ENCODE results near the gene PBXIP1. TPM values are rescaled to one million over a fixed set of nuclear protein-coding genes. Genes with fewer than 3 reads are reported as not detected.
A peak's percentile ranks its signal among the peaks of the same experiment; 100 is the strongest.

Gene PBXIP1, protein sequence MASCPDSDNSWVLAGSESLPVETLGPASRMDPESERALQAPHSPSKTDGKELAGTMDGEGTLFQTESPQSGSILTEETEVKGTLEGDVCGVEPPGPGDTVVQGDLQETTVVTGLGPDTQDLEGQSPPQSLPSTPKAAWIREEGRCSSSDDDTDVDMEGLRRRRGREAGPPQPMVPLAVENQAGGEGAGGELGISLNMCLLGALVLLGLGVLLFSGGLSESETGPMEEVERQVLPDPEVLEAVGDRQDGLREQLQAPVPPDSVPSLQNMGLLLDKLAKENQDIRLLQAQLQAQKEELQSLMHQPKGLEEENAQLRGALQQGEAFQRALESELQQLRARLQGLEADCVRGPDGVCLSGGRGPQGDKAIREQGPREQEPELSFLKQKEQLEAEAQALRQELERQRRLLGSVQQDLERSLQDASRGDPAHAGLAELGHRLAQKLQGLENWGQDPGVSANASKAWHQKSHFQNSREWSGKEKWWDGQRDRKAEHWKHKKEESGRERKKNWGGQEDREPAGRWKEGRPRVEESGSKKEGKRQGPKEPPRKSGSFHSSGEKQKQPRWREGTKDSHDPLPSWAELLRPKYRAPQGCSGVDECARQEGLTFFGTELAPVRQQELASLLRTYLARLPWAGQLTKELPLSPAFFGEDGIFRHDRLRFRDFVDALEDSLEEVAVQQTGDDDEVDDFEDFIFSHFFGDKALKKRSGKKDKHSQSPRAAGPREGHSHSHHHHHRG
- total RNA-seq: 100 to 1,000 TPM in 1 of 2 donors, 10 to 100 TPM in 1; 61.9 to 118 TPM

GRCh38 chr1:154955718-154956543, at the start of gene PBXIP1:
Gene PBXIP1 (minus strand): TSS chr1:154956099. CDS start chr1:154953721, 2,378 bp downstream.
- Mint-ChIP-seq H3K27me3 (no peaks in the 10 kb centered on the region), H3K36me3 (ENCODE audit: low read depth) (peaks cover 88% of the 10 kb centered on the region), H3K4me3 (peak within 1 kb of the TSS; percentile 99), H3K4me1 (peaks cover 42% of the 10 kb centered on the region), H3K9me3 (no peaks in the 10 kb centered on the region), H3K27ac (peak within 1 kb of the TSS; percentile 100)
- ATAC-seq (replicated peaks): peak; percentile 55

DNA sequence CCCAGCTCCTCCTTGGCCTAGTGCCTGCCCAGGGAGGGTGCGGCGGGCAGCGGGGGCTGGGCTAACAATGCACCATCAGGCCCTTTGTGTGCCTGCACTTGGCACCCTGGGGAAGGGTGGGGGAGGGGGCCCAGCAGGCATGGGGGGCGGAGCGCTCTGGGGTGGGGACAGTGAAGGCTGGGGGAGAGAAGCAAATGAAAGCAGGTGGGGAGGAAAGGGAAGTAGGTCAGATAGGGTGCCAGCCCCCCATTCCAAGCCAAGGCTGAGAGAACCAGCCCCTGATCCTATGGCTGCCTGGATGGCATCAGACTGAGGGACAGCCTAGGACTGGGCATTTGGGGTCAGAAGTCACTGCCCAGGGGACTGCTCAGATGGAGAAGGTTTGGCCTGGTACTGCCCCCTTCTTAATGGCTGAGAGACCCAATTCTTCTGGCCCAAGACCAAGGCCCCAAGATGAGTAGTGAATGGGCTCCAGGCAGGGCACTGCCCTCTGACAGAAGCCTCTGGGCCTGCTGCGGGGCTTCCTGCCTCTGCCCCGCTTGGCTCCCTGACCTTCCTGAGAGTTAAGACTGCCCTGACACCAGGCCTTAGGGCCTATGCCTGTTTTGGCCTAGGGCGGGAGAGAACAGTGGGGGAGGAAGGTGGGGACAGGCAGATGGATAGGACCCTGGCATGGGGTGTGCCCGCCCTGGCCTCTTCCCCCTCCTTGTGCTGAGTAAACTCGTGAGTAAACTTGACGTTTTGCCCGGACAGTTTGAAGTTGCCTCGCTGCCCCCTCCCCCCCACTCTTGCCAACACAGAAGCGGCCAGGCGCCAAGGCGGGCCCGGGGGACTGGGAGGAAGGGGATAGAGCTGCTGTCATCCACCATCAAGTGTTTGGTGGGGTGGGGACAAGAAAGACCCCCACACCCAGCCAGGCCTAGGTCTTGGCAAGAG, 49.4 kb upstream of the PBXIP1 start:
- H3K27me3 Mint-ChIP-seq: no peaks in the 10 kb centered on the region
- peaks cover 65% of the 10 kb centered on the region for H3K36me3 Mint-ChIP-seq (ENCODE audit: low read depth)
- no peak for ATAC-seq (replicated peaks)
- peak overlapping the region; percentile 91 for H3K4me3 Mint-ChIP-seq
- H3K9me3 Mint-ChIP-seq: no peaks in the 10 kb centered on the region
- H3K27ac Mint-ChIP-seq: peak overlapping the region; percentile 95
- peaks cover 17% of the 10 kb centered on the region for H3K4me1 Mint-ChIP-seq

DNA sequence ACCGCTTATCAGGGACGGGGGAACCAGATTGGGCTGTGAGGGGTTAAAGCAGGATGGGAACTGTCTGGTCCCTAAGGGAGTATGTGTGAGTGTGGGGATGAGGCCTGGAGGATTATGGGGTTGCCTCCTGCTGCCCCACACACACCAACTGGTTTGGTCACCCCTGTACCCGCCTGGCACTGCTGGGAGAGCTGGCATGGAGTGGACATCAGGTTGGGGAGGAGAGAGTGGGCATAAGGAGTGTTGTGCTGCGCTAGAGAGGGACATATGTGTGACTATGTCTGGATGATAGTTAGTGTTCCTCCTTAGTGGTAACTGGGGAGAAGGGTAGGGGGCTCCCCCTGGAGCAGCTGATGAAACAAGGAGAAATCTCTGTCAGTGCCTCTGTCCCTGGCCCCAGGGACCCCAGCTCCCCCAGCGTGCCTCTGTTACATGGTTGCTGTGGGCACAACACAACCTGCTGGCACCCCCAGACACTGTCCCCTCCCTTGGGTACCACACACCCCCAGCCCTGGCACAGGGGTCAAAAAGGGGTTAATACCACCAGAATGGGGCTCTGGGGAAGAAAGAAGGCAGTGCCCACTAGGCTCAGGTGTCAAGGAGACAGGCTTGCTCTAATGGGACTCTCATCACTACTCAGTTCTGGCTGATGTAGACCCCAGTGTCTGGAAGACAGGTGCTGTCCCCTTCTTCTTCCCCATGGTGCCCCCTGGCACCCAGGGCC, 48.6 kb upstream of the PBXIP1 start:
- peak overlapping the region; percentile 95 for H3K27ac Mint-ChIP-seq
- no peak for ATAC-seq (replicated peaks)
- peaks cover 56% of the 10 kb centered on the region for H3K36me3 Mint-ChIP-seq (ENCODE audit: low read depth)
- H3K4me1 Mint-ChIP-seq: peaks cover 24% of the 10 kb centered on the region
- H3K4me3 Mint-ChIP-seq: peak overlapping the region; percentile 91
- H3K27me3 Mint-ChIP-seq: no peaks in the 10 kb centered on the region
- no peaks in the 10 kb centered on the region for H3K9me3 Mint-ChIP-seq

- Mint-ChIP-seq H3K27me3 (no peaks in the 10 kb centered on the region), H3K4me1 (peaks cover 24% of the 10 kb centered on the region), H3K36me3 (ENCODE audit: low read depth) (peaks cover 50% of the 10 kb centered on the region), H3K4me3 (peak overlapping the region; percentile 91), H3K9me3 (no peaks in the 10 kb centered on the region), H3K27ac (peak overlapping the region; percentile 95)
- ATAC-seq (replicated peaks): no peak
Measured at GRCh38 chr1:155003766-155004351, 48.0 kb upstream of the PBXIP1 start.

GRCh38 chr1:155003227-155003765, 47.4 kb upstream of the PBXIP1 start:
- ATAC-seq (replicated peaks): no peak

GRCh38 chr1:155002464-155003226, 46.7 kb upstream of the PBXIP1 start, which contains the start of gene ZBTB7B:
Gene ZBTB7B (plus strand): TSS chr1:155002802. CDS start chr1:155014661, 11,859 bp downstream.
- Mint-ChIP-seq H3K4me3 (peak within 1 kb of the TSS; percentile 91), H3K36me3 (ENCODE audit: low read depth) (peaks cover 42% of the 10 kb centered on the region), H3K27ac (peak within 1 kb of the TSS; percentile 95), H3K9me3 (no peaks in the 10 kb centered on the region), H3K27me3 (no peaks in the 10 kb centered on the region), H3K4me1 (peaks cover 31% of the 10 kb centered on the region)
- ATAC-seq (replicated peaks): peak; percentile 1

More at GRCh38 chr1:155003227-155003765, 47.4 kb upstream of the PBXIP1 start:
- H3K36me3 Mint-ChIP-seq (ENCODE audit: low read depth): peaks cover 44% of the 10 kb centered on the region
- peaks cover 25% of the 10 kb centered on the region for H3K4me1 Mint-ChIP-seq
- H3K27ac Mint-ChIP-seq: peak overlapping the region; percentile 95
- H3K9me3 Mint-ChIP-seq: no peaks in the 10 kb centered on the region
- H3K4me3 Mint-ChIP-seq: peak overlapping the region; percentile 91
- no peaks in the 10 kb centered on the region for H3K27me3 Mint-ChIP-seq

DNA sequence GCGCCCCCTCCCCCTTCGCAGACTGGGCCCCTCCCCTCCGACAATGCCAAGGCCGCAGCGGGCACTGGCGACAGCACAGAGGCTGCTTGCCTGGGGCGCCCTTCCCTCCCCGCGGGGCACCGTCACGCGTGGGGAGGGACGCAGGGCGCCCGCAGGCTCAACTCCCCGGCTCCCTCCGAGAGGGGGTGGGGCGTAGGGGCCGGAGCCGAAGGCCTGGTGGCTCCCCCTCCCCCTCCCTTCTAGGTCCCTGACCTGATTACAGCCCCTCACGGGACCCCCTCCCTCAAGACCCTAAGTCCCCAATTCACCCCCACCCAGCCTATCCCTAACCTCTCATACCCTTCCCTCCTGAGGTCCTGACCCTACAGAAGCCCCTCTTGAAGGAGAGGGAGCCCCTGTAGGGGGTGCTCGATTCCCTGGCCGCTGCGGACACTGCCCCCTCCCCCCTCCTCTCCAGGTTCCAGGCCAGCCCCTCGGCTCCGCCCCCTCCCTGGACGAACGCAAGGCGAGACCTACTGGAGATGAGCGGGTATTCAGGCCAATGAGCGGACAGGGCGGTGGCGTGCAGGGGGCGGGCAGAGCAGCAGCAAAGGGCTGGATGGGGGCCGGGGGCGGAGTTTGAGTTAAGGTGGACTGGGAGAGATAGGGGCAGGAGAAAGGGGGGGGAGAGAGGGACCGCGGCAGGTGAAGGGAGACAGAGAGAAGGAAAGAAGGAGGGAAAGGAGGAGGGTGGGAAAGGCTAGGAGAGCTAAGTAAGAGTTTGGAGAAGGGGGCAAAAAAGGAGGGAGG, 46.0 kb upstream of the PBXIP1 start:
- Mint-ChIP-seq H3K4me3 (peak overlapping the region; percentile 91), H3K27me3 (no peaks in the 10 kb centered on the region), H3K36me3 (ENCODE audit: low read depth) (peaks cover 42% of the 10 kb centered on the region), H3K27ac (peak overlapping the region; percentile 95), H3K9me3 (no peaks in the 10 kb centered on the region), H3K4me1 (peaks cover 36% of the 10 kb centered on the region)
- ATAC-seq (replicated peaks): peak; percentile 76

- Mint-ChIP-seq H3K4me3 (peak overlapping the region; percentile 91), H3K4me1 (peaks cover 31% of the 10 kb centered on the region), H3K36me3 (ENCODE audit: low read depth) (peaks cover 40% of the 10 kb centered on the region), H3K27me3 (no peaks in the 10 kb centered on the region), H3K27ac (peak overlapping the region; percentile 95), H3K9me3 (no peaks in the 10 kb centered on the region)
- peak; percentile 33 for ATAC-seq (replicated peaks)
Measured at GRCh38 chr1:155001425-155001674, 45.5 kb upstream of the PBXIP1 start.

DNA sequence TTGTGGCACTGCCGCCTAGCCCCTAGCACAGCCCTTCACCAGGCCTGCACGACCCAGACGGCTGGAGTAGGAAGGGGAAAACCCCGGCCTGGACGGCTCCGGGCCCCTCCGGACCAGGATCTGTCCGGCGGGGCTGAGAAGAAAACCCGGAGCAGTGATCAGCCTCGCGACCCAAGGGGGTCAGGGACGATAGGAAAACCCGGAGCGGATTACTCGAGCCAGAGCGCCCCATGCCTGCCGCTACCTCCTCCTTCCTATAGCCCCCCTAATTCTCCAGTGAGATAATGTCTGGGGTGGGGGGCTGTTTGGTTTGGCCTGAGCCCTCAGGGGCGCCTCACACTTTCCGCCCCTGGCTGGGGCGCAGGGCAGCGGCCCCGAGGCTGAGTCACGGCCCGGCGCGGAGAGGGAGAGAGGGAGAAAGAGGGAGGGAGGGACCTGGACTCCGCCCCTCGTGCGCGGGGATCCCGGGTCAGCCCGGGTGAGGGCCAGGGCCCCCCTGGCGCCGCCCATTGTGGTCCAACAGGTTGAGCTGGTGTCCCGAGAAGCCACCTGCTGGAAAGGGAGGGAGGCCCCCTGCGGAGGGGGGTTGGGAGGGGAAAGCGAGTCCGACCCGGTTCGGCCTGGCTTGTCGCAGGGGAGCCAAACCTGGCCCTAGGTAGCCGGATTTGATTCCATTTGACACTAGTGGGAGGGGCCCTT, 45.0 kb upstream of the PBXIP1 start:
- ATAC-seq (replicated peaks): peak; percentile 65
- Mint-ChIP-seq H3K27me3 (no peaks in the 10 kb centered on the region), H3K4me1 (peaks cover 31% of the 10 kb centered on the region), H3K9me3 (no peaks in the 10 kb centered on the region), H3K4me3 (peak overlapping the region; percentile 91), H3K36me3 (ENCODE audit: low read depth) (peaks cover 35% of the 10 kb centered on the region), H3K27ac (peak overlapping the region; percentile 95)

GRCh38 chr1:155000411-155000725, 44.5 kb upstream of the PBXIP1 start:
- peak overlapping the region; percentile 93 for H3K27ac Mint-ChIP-seq
- H3K9me3 Mint-ChIP-seq: no peaks in the 10 kb centered on the region
- H3K4me1 Mint-ChIP-seq: peaks cover 34% of the 10 kb centered on the region
- H3K27me3 Mint-ChIP-seq: no peaks in the 10 kb centered on the region
- H3K36me3 Mint-ChIP-seq (ENCODE audit: low read depth): peaks cover 30% of the 10 kb centered on the region
- ATAC-seq (replicated peaks): no peak
- H3K4me3 Mint-ChIP-seq: peak overlapping the region; percentile 91
